Thoracic aorta (tissue), 2 donors: ENCODE results near the gene CRBN. TPM values are rescaled to one million over a fixed set of nuclear protein-coding genes. Genes with fewer than 3 reads are reported as not detected.

Source experiments
- ATAC-seq: fragments of 150-250 bp; one replicate; pipeline ENCODE4 v1.8.0; 2017; ENCODE audit warnings: low read depth; ENCODE audit not compliant: insufficient number of reproducible peaks, low FRiP score
- DNase-seq: peaks from one replicate; pipeline ENCODE4 v3.0.0-alpha.2; 2020; ENCODE audit warnings: low spot score
- H3K27ac ChIP-seq, 2 donors: fragments of 200-600 bp; sonication (generic); 1 replicate in 1 of 2; 2 replicates in 1 of 2; pipeline ENCODE4 v1.5.1; 2016; ENCODE audit warnings: mild to moderate bottlenecking in 2 of 2, moderate library complexity in 2 of 2
- H3K27me3 ChIP-seq: fragments of 200-600 bp; sonication (generic); replicated peaks from 2 replicates; pipeline ENCODE4 v1.6.0; 2016; ENCODE audit warnings: mild to moderate bottlenecking; ENCODE audit not compliant: insufficient read depth
- H3K36me3 ChIP-seq: fragments of 200-600 bp; sonication (generic); one replicate; pipeline ENCODE4 v1.5.1; 2016
- H3K4me1 ChIP-seq, 2 donors: fragments of 200-600 bp; sonication (generic); 1 replicate in 1 of 2; 2 replicates in 1 of 2; pipeline versions ENCODE4 v1.5.1 to v1.6.0; 2016; ENCODE audit warnings: low read depth in 2 of 2, mild to moderate bottlenecking in 1 of 2; ENCODE audit not compliant: control insufficient read depth in 1 of 2
- H3K4me3 ChIP-seq: fragments of 200-600 bp; sonication (generic); 2 replicates; pipeline ENCODE4 v1.5.1; 2016; ENCODE audit warnings: mild to moderate bottlenecking
- H3K9me3 ChIP-seq: fragments of 200-600 bp; sonication (generic); 2 replicates; pipeline ENCODE4 v1.5.1; 2016
- total RNA-seq, 2 donors: library from RNA; depleted of rRNA; stranded (reverse); fragments of >200 nt; gene quantifications; one replicate each; pipeline versions ENCODE4 v1.1.0 to v1.2.3, GENCODE V29; 2016
- TF ChIP-seq, protein P1 (sequence below): fragments of 200-600 bp; sonication (generic); IDR thresholded peaks from one replicate; pipeline ENCODE4 v1.5.1; 2019; ENCODE audit warnings: antibody characterized with exemption

CRBN gene
- total RNA-seq, 2 donors from 2014 or later: 80.6 TPM

DNA sequence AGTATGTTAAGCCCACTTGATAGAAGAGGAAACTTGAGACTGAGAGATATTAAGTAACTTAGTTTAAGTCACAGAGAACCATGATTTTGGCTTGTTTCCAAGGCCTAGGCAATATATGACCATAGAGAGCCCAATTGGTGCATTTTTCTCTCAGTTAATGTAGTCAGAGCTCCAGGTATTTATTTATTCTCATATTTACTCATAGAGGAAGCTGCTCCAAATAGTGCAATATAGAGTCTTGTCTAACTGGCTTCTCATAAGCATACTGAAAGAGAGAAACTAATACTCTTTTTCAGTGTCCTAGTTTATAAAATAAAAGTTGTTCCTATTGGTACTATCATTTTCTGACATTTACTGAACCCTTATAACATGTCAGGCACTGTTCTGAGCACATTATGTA lies 37.6 kb downstream of the CRBN start:
- Histone ChIP-seq H3K27me3 (no peaks in the 10 kb centered on the region), H3K4me3 (no peak overlapping the region), H3K4me1 (no peaks in the 10 kb centered on the region), H3K36me3 (peaks cover 16% of the 10 kb centered on the region), H3K27ac (no peak overlapping the region), H3K9me3 (no peaks in the 10 kb centered on the region)
- TF ChIP-seq, protein P1, sequence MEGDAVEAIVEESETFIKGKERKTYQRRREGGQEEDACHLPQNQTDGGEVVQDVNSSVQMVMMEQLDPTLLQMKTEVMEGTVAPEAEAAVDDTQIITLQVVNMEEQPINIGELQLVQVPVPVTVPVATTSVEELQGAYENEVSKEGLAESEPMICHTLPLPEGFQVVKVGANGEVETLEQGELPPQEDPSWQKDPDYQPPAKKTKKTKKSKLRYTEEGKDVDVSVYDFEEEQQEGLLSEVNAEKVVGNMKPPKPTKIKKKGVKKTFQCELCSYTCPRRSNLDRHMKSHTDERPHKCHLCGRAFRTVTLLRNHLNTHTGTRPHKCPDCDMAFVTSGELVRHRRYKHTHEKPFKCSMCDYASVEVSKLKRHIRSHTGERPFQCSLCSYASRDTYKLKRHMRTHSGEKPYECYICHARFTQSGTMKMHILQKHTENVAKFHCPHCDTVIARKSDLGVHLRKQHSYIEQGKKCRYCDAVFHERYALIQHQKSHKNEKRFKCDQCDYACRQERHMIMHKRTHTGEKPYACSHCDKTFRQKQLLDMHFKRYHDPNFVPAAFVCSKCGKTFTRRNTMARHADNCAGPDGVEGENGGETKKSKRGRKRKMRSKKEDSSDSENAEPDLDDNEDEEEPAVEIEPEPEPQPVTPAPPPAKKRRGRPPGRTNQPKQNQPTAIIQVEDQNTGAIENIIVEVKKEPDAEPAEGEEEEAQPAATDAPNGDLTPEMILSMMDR: no peak
- no peak for DNase-seq
- no peak for ATAC-seq

DNA sequence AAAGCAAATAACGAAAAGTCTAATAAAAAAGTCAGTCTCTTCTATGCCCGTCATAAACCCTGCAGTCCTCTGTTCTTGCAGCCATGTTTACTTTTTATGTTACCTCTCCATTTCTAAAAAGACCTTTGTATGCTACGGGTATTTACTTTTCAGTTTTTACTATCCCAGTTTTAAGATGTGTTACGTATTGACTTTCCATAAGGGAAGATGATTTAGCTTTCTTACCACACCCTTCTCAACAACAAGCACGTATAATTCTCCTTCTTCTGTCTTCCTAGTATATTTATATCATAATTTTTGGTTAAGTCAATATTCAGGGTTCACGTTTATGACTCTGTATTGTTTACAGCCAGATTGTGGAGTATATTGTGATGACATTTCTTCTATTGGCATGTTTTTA lies 42.0 kb downstream of the CRBN start:
- DNase-seq (no peak), ATAC-seq (no peak)
- peaks cover 17% of the 10 kb centered on the region for H3K36me3 ChIP-seq
- H3K4me3 ChIP-seq: no peak overlapping the region
- H3K9me3 ChIP-seq: no peaks in the 10 kb centered on the region
- H3K4me1 ChIP-seq: peaks cover 0 to 3% of the 10 kb centered on the region in 2 donors
- H3K27ac ChIP-seq: no peak overlapping the region
- no peaks in the 10 kb centered on the region for H3K27me3 ChIP-seq
- TF ChIP-seq, protein P1: no peak

DNA sequence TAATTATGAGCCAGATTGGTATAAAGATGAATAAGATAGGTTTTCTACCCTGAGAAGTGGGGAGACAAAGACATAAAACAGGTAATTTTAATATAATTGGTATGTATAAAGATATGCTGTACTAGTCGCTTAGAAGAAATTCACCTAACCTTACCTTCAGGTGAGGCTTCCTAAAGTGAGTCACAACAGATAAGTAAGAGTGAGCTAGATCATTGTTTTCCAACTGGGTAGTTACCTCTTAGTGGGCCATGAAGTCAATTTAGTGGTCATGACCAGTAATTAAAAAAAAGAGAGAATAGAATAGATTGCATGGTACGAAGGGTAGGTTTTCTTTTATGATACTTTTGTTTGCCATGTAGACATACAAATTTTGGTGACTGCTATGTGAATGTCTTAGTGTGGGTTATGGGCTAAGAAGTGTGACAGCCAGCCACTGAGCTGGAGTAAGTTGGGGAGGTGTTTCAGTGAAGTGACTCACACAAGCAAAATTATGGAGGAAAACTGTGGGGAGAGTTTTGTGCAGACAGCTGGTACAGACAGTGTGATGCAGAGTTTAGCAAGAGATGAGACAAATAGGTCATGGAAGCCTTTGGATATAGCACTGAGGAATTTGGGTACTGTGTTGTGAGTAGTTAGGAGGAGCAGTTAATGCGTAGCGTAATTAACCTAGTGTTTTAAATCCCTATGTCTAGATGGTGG lies 44.6 kb downstream of the CRBN start:
- Histone ChIP-seq H3K27me3 (no peaks in the 10 kb centered on the region), H3K27ac (no peak overlapping the region), H3K9me3 (no peaks in the 10 kb centered on the region), H3K4me3 (no peak overlapping the region), H3K36me3 (peaks cover 23% of the 10 kb centered on the region), H3K4me1 (peaks cover 0 to 3% of the 10 kb centered on the region in 2 donors)
- ATAC-seq (no peak), DNase-seq (no peak)
- TF ChIP-seq, protein P1: no peak

DNA sequence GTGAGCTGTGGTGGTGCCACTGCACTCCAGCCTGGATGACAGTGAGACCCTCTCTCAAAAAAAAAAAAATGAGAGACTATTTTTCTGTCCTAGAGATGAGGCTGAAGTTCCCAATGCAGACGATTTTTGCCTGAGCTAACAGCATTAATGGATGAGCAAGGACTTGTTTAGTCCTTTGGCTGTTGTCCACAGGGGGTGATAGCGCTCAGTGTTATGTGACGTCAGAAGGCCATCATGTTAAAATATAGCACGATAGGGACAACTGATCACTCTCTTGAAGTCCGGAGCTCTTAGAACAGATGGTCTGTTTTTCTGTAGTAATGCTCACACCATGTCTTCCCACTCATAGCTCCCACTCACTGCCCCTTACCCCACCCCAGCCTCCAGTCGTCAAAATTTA lies 46.0 kb downstream of the CRBN start:
- DNase-seq: no peak
- Histone ChIP-seq H3K9me3 (no peaks in the 10 kb centered on the region), H3K4me1 (peaks cover 0 to 7% of the 10 kb centered on the region in 2 donors), H3K4me3 (no peak overlapping the region), H3K27ac (no peak overlapping the region), H3K36me3 (peaks cover 22% of the 10 kb centered on the region), H3K27me3 (no peaks in the 10 kb centered on the region)
- TF ChIP-seq, protein P1: no peak
- ATAC-seq: no peak

DNA sequence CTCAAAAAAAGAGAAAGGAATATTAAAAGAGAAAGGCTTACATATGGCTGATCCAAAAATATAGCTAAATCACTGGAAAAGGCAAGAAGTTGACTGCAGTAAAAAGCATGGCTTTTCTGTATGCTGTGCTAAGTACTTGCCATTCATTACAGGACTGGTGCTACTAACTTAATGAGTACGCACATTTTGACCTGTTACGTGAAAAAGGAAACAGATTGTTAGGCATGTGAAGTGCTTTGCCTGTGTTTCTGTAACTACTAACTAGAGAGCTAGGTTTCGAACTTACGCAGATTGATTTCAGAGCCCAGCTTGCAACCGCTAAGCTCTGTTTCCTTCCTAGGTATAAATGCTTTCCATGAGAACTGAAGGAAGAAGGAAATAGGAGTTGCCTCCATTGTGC lies 49.9 kb downstream of the CRBN start:
- H3K9me3 ChIP-seq: no peaks in the 10 kb centered on the region
- H3K27me3 ChIP-seq: no peaks in the 10 kb centered on the region
- H3K27ac ChIP-seq: no peak overlapping the region
- no peak for DNase-seq
- ATAC-seq: no peak
- no peak overlapping the region for H3K4me3 ChIP-seq
- peaks cover 22% of the 10 kb centered on the region for H3K36me3 ChIP-seq
- peaks cover 8 to 12% of the 10 kb centered on the region in 2 donors for H3K4me1 ChIP-seq
- TF ChIP-seq, protein P1: no peak
